KMS-11 (cell line): Measurements from ENCODE around the gene MTUS2.

Experiments
- H2AFZ ChIP-seq: fragments of 200-600 bp; sonication (generic); 2 replicates; pipeline ENCODE4 v1.6.1; 2016; ENCODE audit warnings: antibody characterized with exemption, mixed run types, low read depth
- H3K27ac ChIP-seq: fragments of 200-600 bp; sonication (generic); 2 replicates; pipeline ENCODE4 v1.6.1; 2016; ENCODE audit warnings: mild to moderate bottlenecking, mixed run types
- H3K27me3 ChIP-seq: fragments of 200-600 bp; sonication (generic); 2 replicates; pipeline ENCODE4 v1.6.1; 2017; ENCODE audit warnings: mild to moderate bottlenecking, low read depth, mixed run types, moderate library complexity; ENCODE audit not compliant: insufficient read depth
- H3K36me3 ChIP-seq: fragments of 200-600 bp; sonication (generic); 2 replicates; pipeline ENCODE4 v1.6.1; 2017; ENCODE audit warnings: mild to moderate bottlenecking, mixed run types; ENCODE audit not compliant: insufficient read depth
- H3K4me1 ChIP-seq: fragments of 200-600 bp; sonication (generic); 2 replicates; pipeline ENCODE4 v1.6.1; 2016; ENCODE audit warnings: mild to moderate bottlenecking, low read depth, mixed run types; ENCODE audit not compliant: poor library complexity, severe bottlenecking
- H3K4me2 ChIP-seq: fragments of 200-600 bp; sonication (generic); 2 replicates; pipeline ENCODE4 v1.7.0; 2016; ENCODE audit warnings: mild to moderate bottlenecking, mixed run types
- H3K4me3 ChIP-seq: fragments of 200-600 bp; sonication (generic); IDR thresholded peaks from 2 replicates; pipeline ENCODE4 v1.6.1; 2017; ENCODE audit warnings: low read depth, low read length, mixed read lengths; ENCODE audit not compliant: insufficient read depth
- H3K79me2 ChIP-seq: fragments of 200-600 bp; sonication (generic); 2 replicates; pipeline ENCODE4 v1.6.1; 2016; ENCODE audit warnings: low read depth, mixed run types; ENCODE audit not compliant: insufficient read depth
- H3K9ac ChIP-seq: fragments of 200-600 bp; sonication (generic); 2 replicates; pipeline ENCODE4 v1.6.1; 2016; ENCODE audit warnings: mild to moderate bottlenecking, mixed run types
- H4K20me1 ChIP-seq: fragments of 200-600 bp; sonication (generic); 2 replicates; pipeline ENCODE4 v1.6.1; 2016; ENCODE audit warnings: mild to moderate bottlenecking, mixed run types; ENCODE audit not compliant: insufficient read depth
- TF ChIP-seq, protein P1 (sequence below): fragments of 200-600 bp; sonication (generic); conservative IDR thresholded peaks from 2 replicates; pipeline ENCODE4 v1.6.1; 2017; ENCODE audit warnings: low read depth, mild to moderate bottlenecking, antibody characterized with exemption, low read length, moderate library complexity, mixed read lengths

Gene MTUS2

DNA sequence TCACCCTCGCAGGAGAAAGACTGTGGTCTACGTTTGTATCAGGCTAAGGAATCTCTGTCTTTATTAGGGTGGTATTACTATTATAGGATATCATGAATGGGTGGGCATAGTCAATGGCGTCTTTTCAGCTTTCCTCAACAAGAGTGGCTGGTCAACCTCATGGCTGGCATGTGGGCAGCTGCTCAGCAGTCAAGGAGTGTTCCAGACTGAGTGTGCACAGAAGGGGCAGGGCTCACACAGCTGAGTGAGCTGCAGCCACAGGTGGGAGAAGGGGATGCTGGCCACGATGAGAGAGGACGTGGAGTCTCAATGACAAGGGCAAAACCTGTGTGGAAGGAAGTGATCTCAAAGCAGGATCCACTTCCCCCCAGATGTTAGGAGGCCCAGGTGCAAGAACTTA lies 720.7 kb downstream of the MTUS2 start:
- H3K27me3 ChIP-seq: no peaks in the 10 kb centered on the region
- no peak overlapping the region for H3K9ac ChIP-seq
- H3K4me2 ChIP-seq: no peak overlapping the region
- no peak overlapping the region for H3K27ac ChIP-seq
- H3K4me3 ChIP-seq: no peak overlapping the region
- H3K4me1 ChIP-seq: no peaks in the 10 kb centered on the region
- H3K36me3 ChIP-seq: no peaks in the 10 kb centered on the region
- TF ChIP-seq, protein P1, sequence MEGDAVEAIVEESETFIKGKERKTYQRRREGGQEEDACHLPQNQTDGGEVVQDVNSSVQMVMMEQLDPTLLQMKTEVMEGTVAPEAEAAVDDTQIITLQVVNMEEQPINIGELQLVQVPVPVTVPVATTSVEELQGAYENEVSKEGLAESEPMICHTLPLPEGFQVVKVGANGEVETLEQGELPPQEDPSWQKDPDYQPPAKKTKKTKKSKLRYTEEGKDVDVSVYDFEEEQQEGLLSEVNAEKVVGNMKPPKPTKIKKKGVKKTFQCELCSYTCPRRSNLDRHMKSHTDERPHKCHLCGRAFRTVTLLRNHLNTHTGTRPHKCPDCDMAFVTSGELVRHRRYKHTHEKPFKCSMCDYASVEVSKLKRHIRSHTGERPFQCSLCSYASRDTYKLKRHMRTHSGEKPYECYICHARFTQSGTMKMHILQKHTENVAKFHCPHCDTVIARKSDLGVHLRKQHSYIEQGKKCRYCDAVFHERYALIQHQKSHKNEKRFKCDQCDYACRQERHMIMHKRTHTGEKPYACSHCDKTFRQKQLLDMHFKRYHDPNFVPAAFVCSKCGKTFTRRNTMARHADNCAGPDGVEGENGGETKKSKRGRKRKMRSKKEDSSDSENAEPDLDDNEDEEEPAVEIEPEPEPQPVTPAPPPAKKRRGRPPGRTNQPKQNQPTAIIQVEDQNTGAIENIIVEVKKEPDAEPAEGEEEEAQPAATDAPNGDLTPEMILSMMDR: no peak
- no peak overlapping the region for H2AFZ ChIP-seq
- peaks cover 7% of the 10 kb centered on the region; the same call in 1 of the 2 replicates for H3K79me2 ChIP-seq
- no peaks in the 10 kb centered on the region for H4K20me1 ChIP-seq

DNA sequence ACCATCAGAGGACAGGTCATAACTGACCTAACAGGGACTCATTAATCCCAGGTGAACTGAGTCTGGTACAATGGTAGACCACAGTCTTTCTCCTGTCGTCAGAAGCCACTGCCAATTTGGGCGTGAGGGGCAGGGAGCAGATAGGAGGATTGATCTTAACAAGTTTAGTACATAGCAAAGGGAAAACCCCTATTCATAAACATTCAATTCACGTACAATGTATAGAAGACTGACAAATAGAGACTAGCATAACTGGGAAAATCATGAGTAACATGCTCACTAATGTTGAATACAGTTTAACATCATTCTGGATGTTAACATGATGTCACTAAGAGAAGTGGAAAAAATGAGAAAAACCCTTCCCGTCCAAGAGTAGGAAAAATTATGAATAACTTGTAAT lies 721.3 kb downstream of the MTUS2 start:
- peaks cover 9% of the 10 kb centered on the region; the same call in 1 of the 2 replicates for H3K79me2 ChIP-seq
- H3K27ac ChIP-seq: no peak overlapping the region
- no peak overlapping the region for H3K4me3 ChIP-seq

DNA sequence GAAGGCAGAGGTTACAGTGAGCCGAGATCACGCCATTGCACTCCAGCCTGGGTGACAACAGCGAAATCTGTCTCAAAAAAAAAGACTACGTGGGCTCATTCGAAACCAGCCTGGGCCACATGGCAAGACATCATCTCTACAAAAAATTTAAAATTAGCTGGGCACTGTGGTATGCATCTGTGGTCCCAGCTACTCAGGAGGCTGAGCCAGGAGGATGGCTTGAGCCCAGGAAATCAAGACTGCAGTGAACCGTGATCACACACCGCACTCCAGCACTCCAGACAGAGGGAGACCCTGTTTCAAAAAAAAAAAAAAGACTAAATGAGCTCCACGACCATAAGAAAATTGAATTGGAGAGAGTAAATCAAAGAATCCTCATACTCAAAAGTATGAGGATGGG lies 722.2 kb downstream of the MTUS2 start:
- Histone ChIP-seq H4K20me1 (no peaks in the 10 kb centered on the region), H2AFZ (no peak overlapping the region), H3K4me1 (no peaks in the 10 kb centered on the region), H3K4me3 (no peak overlapping the region), H3K79me2 (peaks cover 13% of the 10 kb centered on the region; the same call in 1 of the 2 replicates), H3K27me3 (no peaks in the 10 kb centered on the region), H3K36me3 (no peaks in the 10 kb centered on the region), H3K27ac (no peak overlapping the region), H3K9ac (no peak overlapping the region), H3K4me2 (no peak overlapping the region)
- TF ChIP-seq, protein P1: no peak

More for the DNA sequence above, 721.3 kb downstream of the MTUS2 start:
- Histone ChIP-seq H3K36me3 (no peaks in the 10 kb centered on the region), H3K4me2 (no peak overlapping the region), H3K9ac (no peak overlapping the region), H3K4me1 (no peaks in the 10 kb centered on the region), H3K27me3 (no peaks in the 10 kb centered on the region), H2AFZ (no peak overlapping the region), H4K20me1 (no peaks in the 10 kb centered on the region)
- TF ChIP-seq, protein P1: no peak

DNA sequence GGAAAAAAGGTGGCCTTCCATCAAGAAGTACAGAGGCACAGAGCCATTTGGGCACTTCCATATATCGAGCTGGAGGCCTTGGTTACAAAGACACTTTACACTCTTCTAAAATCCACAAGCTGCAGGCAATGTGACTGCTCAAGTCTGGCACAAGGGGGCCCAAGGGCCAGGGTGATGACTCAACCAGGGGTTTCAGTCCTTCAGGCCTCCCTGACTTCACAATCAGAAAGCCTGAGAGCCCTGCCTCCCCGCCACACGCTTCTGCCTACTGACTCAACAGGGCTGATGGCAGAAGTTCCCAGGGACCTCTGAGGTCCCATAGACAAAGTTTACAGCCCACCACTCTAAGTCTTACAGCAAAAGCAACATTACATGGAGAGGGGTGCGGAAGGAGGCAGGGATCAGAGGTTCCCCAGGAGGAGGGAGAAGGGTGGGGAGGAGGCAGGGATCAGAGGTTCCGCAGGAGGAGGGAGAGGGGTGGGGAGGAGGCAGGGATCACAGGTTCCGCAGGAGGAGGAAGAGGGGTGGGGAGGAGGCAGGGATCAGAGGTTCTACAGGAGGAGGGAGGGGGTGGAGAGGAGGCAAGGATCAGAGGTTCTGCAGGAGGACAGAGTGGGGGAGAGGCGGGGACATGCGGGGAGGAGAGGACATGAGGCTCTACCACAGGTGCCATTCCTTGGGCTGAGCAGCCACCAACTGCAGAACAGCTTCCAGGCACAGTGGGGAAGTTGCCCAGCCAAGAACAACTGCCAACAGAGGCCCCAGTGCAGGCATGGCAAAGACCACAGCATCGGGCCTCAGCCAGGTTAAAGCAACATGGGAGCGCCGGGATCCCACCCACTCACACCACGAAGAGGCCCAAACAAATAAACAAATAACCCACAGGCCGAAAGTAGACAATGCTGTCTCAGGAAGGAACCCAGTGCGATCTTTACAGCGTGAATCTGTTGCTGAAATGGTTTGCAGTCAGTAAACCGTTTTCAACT lies 723.4 kb downstream of the MTUS2 start:
- Histone ChIP-seq H3K9ac (no peak overlapping the region), H3K27me3 (no peaks in the 10 kb centered on the region), H3K4me2 (no peak overlapping the region), H3K27ac (no peak overlapping the region), H3K4me1 (no peaks in the 10 kb centered on the region), H3K4me3 (no peak overlapping the region), H4K20me1 (no peaks in the 10 kb centered on the region), H2AFZ (no peak overlapping the region), H3K79me2 (peaks cover 19% of the 10 kb centered on the region; the same call in 1 of the 2 replicates), H3K36me3 (no peaks in the 10 kb centered on the region)
- TF ChIP-seq, protein P1: no peak
